Measurements from ENCODE around the gene GOLGA3.
"Not testable (repeated sequence)": the region's sequence is repeated elsewhere in the genome, so short reads cannot be mapped to it uniquely, and the experiment has no call there.

GOLGA3 gene

DNA sequence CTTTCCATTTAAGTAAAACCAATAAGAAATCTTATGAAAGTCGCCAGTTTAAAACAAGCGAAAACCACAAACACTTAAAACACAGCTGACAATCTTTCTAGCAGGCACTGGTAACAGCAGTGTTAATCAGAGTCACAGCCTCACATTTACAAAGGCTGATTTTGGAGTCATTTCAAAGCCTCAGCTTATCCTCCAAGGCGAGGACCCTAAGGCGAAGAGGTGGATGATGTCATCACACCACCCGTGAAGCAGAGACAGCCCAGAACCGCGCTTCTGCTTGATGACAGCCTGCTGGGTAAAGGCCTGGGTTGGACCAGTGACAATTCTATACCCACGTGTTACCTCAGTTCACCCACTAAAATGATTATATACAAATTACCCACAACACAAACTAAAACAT lies 10.1 kb downstream of the GOLGA3 start:
- FAIRE-seq (no peak), DNase-seq (ENCODE audit: low spot score) (no peak)

DNA sequence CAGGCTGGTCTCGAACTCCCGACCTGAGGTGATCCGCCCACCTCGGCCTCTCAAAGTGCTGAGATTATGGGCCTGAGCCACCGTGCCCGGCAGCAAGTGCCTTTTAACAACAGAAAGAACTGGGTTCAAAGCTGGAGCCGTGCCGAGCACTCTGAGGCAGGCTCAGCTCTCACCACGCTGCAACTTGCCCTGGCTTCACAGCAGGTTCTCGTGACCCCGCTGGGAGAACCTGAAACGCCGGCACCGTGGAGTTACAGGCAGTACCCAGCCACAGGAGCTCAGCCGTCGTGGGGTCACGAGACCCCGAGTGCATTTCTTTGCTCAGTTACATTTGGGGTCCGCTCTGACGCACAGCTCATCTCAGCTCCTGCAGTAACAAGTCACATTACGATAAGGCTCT lies 14.4 kb downstream of the GOLGA3 start:
- DNase-seq (ENCODE audit: low spot score), result no peak
- no peak for FAIRE-seq

DNA sequence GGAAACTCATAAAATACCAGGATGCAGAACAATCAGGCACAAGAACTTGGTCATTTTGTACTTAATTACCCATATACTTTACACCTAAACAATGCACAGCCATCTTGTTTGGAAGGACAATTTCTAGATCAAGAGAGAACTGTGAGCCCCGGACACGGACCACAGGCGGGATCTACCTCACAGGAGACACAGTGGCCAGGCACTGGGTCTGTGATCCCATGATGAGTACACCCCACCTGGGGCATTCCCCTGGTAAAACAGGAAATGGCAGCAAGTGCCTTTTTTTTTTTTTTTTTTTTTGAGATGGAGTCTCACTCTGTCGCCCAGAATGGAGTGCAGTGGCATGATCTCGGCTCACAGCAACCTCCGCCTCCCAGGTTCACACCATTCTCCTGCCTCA lies 15.2 kb downstream of the GOLGA3 start:
- FAIRE-seq (no peak), DNase-seq (ENCODE audit: low spot score) (no peak)

DNA sequence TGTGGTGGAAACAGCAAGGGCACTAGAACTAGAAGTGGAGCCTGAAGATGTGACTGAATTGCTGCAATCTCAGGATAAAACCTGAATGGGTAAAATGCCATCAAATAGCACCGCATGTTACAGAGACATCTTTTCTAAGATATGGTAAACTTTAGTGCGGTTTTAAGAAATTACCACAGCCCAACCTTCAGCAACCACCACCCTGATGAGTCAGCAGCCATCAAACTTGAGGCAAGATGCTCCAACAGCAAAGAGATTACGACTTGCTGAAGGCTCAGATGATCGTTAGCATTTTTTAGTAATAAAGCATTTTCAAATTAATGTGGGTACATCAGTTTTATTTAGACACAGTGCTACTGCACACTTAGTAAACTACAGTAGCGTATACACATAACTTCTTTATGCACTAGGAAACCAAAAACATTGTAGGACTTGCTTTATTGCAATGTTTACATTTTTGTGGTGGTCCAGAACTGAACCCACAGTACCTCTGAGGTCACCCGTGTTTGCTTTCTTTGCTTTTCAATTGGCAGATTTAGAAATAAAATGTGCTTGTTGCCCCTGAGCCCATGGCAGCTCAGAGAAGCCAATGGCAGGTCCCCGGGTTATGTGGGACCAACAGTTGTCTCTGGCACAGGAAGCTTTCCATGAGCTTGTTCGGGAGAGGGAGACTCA lies 15.9 kb downstream of the GOLGA3 start:
- no peak for FAIRE-seq
- DNase-seq (ENCODE audit: low spot score), result no peak

- FAIRE-seq; DNase-seq (ENCODE audit: low spot score): not testable (repeated sequence)
Measured at GRCh38 chr12:132809391-132809790, 19.3 kb downstream of the GOLGA3 start.

DNA sequence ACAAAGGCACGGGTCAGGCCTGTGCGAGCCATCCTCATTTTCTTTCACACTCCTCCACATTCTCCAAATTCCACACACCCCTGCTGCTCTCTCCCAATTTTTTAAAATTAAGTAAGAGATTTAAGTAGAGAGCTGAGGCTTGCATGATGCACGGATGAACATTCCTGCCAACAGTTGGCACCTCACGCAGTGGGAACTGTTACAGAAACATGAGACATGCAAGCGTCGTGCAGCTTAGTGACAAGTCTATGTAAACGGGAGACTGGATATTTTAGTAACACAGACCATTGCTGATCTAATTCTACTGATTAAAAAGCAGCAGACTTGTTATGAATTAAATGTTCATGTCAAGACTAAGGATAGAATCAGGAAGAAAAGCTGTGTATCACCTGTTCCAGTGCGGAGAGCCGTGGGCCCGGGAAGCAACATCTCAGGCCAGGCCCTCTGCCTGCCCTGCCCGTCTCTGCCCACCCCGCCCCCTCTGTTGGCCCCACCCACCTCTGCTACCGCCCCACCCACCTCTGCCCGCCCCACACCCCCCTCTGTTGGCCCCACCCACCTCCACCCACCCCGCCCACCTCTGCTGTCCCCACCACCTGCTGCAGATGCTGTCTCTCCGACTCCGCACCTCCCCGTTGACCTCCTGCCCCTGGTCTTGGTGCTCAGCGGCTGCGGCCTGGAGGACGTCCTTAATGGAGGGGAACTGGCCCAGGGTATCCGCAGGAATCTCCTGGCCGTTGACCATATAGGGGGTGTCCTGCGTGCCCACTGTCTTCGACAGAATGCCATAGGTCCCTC lies 21.2 kb downstream of the GOLGA3 start:
- DNase-seq (ENCODE audit: low spot score) (no peak), FAIRE-seq (no peak)

DNA sequence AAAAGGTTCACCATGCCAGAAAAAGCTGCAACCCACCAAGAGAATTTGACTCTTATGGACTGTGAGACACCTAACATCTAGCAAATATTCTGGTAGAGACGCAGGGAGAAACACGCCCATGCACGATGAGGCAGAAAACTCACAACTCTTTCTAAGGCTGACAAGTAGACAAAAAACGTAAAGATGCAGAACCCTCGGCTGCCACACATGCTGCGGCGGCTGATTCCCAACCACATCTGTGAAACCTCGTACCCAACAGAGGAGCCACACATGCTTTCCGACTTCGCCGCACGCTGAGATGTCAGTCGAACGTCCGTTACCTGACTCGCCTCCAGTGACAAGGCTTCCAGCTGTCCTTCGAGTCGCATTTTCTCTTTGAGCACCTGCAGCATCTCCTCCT lies 21.8 kb downstream of the GOLGA3 start:
- FAIRE-seq (no peak), DNase-seq (ENCODE audit: low spot score) (no peak)

DNA sequence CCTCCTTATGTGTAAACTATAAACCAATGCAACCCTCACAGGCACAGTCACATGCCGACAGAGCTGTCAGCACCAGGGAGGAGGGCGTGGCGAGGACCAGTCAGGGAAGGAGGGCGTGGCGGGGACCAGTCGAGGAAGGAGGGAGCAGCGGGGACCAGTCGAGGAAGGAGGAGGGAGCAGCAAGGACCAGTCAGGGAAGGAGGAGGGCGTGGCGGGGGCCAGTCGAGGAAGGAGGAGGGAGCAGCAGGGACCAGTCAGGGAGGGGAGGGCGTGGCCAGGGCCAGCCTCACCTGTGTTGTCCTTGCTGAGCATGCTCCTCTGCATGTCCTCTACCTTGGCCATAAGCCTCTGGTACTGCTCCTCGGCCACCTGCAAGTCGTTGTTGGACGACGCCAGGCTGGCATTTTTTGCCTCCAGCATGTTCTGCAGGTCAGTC lies 24.2 kb downstream of the GOLGA3 start:
- no peak for FAIRE-seq

GRCh38 chr12:132803888-132804287 lies 24.8 kb downstream of the GOLGA3 start:
- FAIRE-seq (no peak), DNase-seq (ENCODE audit: low spot score) (no peak)

More for the DNA sequence above, 24.2 kb downstream of the GOLGA3 start:
- DNase-seq (ENCODE audit: low spot score), result no peak

DNA sequence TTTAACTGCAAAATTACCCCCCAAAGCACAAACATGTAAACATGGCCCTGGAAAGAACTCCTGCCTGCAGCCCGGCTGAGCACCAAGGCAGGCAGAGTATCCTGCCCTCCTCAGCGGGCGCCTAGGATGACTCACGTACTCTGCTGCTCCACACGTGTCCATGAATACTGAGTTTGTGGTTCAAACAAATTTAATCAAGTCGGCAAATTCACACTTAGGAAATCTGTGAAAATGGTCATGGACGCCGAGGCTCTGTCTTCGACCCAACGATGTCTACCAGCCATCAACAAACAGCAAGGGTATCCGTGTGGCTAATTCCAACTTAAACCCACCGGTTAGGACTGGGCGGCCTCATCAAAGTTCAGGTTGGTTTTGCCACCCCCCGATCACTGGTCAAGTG lies 25.5 kb downstream of the GOLGA3 start:
- no peak for DNase-seq (ENCODE audit: low spot score)
- FAIRE-seq, result no peak

DNA sequence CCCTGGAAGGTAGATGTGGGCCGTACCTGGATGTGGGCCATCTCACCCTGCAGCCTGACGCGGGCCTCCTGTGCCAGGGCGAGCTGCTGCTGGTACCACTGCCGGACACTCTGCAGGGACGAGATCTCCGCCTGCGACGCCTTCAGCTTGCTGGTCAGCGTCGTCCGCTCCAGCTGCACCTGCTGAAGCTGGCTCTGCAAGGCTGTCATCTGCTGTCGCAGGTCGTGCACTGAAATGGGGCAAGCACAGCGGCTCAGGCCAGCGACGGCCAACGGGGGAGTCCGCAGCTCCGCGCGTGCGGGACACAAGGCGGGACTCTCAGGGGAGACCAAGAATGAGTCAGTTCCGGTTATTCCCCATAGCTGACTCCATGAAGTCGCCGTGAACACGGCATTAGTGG lies 26.9 kb downstream of the GOLGA3 start:
- FAIRE-seq, result no peak

GRCh38 chr12:132798836-132799235 lies 29.8 kb downstream of the GOLGA3 start:
- DNase-seq (ENCODE audit: low spot score) (no peak), FAIRE-seq (no peak)

More for the DNA sequence above, 26.9 kb downstream of the GOLGA3 start:
- DNase-seq (ENCODE audit: low spot score), result no peak

DNA sequence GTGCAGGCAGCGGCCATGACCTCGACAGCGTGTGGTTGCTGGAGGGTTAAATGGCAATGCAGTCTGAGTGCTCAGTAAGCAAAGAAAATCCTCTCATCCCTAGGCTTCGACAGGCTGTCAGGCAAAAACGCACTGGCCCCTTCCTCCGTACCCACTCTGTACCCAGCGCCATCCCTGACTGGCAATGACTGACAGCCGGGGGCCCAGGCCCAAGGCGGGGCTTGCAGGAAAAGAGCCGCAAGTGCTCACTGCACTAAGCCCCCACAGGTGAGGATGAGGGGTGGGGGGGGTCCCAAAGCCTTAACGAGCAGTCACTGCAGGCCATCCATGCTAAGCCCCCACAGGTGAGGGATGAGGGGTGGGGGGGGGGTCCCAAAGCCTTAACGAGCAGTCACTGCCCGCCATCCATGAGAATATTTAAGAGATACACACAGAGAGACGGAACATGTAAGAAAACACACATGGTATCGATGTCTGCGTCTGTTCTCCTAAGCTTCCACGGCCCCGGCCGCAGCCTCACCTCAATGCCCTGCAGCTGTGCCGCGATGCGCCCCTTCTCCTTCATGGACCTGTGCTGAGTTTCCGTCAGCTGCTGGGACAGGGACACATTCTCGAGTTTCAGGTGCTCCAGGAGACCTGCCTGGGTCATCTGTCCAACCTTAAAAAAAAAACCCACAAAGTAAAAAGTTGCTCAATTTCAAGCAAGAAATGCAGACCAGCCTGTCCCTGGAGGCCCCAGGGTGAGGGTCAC lies 30.7 kb downstream of the GOLGA3 start:
- no peak for FAIRE-seq
- no peak for DNase-seq (ENCODE audit: low spot score)

- DNase-seq (ENCODE audit: low spot score), result no peak
- no peak for FAIRE-seq
Measured at GRCh38 chr12:132795847-132796246, 32.8 kb downstream of the GOLGA3 start.

GRCh38 chr12:132791940-132792339 lies 36.7 kb downstream of the GOLGA3 start:
- FAIRE-seq; DNase-seq (ENCODE audit: low spot score): not testable (repeated sequence)

GRCh38 chr12:132789099-132789471 lies 39.6 kb downstream of the GOLGA3 start:
- DNase-seq (ENCODE audit: low spot score), result no peak
- no peak for FAIRE-seq

GRCh38 chr12:132788375-132789098 lies 40.1 kb downstream of the GOLGA3 start:
- no peak for DNase-seq (ENCODE audit: low spot score)
- no peak for FAIRE-seq

DNA sequence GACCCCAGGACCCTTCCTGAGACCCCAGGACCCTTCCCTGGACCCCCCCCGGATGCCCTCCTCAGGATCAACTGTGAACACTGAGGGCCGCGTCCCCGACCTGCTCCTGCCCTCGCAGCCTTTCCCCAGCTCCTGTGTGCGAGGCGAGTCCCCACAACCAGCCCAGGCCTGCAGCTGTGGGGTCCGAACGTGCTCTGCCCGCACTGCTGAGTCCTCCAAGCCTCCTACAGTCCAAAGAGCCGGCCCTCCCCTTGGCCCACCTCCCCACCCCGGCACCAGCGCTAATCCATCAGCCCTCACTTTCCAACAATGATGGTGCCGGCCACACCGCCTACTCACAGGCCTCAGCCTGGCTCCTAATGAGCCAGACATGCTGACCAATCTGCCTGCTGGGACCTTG lies 40.8 kb downstream of the GOLGA3 start:
- no peak for DNase-seq (ENCODE audit: low spot score)
- no peak for FAIRE-seq

DNA sequence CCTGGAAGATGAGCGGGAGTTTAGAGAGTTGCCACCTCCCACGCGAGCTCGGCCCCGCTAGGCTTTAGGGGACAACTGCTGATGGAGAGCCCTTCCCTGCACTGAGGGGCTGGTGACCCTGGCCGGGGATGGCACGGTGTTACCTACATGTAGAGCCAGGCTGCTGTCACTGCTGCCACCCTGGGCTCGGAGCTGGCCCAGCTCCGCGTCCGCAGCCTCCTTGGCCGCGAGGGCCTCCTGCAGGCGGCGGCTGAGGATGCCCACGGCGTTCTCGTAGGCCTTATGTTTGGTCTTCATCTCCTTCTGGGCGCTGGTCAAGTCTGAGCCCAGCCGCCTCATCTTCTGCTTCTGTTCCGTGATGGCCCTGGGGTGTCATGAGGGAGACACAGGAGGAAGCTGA lies 42.5 kb downstream of the GOLGA3 start:
- FAIRE-seq, result no peak
- no peak for DNase-seq (ENCODE audit: low spot score)

- no peak for DNase-seq (ENCODE audit: low spot score)
- FAIRE-seq, result no peak
Measured at GRCh38 chr12:132784580-132784979, 44.1 kb downstream of the GOLGA3 start.

DNA sequence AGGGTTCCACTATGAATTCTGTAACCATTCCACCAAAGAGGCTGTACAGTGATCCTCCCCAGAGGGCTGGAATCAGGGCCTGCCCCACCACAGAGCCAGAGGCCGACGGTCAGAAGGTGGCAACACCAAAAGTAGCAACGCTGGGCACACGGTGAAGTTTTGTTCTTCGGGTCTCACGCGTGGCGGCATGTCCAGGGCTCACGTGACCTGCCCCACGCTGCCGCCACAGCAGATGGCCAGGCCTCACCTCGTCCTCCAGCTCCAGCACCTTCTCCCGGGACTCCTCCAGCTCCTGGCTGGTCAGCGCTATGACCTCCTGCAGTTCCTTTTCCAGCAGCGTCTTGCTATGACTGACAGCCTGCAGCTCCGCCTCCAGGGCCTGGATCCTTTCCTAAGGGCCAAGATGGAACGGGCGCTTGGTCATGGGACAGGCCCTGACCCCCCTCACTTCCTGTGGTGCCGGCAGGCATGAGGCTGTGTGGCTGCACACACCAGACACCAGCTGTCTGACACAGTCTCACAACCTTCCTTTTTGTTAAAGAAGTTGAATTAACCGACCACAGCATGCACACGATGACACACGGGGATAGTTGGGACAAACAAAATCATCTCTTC lies 44.6 kb downstream of the GOLGA3 start:
- DNase-seq (ENCODE audit: low spot score) (no peak), FAIRE-seq (no peak)

Measured in RCC 7860 (cell line).